Measurements from ENCODE around the gene XDH. TPM values are rescaled to one million over a fixed set of nuclear protein-coding genes. Genes with fewer than 3 reads are reported as not detected.

The XDH gene
- 5.0 and 7.5 TPM in 2 replicates for total RNA-seq (ENCODE audit: low replicate concordance)

- Histone ChIP-seq H3K36me3 (no peaks in the 10 kb centered on the region), H3K4me1 (no peaks in the 10 kb centered on the region), H3K27ac (no peak within 1 kb of the TSS), H4K20me1 (ENCODE audit: low read depth) (no peaks in the 10 kb centered on the region), H2AFZ (replicated peaks) (no peak within 1 kb of the TSS), H3K9me3 (ENCODE audit: low read depth) (peaks cover 10% of the 10 kb centered on the region), H3K9ac (no peak within 1 kb of the TSS), H3K4me2 (no peak within 1 kb of the TSS), H3F3A (ENCODE audit: low read depth) (no peaks in the 10 kb centered on the region), H3K79me2 (ENCODE audit: low read depth) (no peaks in the 10 kb centered on the region), H3K4me3 (no peak within 1 kb of the TSS), H3K27me3 (no peaks in the 10 kb centered on the region)
- Mint-ChIP-seq H3K9me3 (peaks cover 9% of the 10 kb centered on the region), H3K36me3 (no peaks in the 10 kb centered on the region), H3K4me3 (no peak within 1 kb of the TSS), H3K27me3 (ENCODE audit: insufficient read depth, low read depth) (no peaks in the 10 kb centered on the region), H3K27ac (no peak within 1 kb of the TSS), H3K4me1 (no peaks in the 10 kb centered on the region)
- DNase-seq (ENCODE audit: low spot score): no peak
- TF ChIP-seq EZH2 (IDR thresholded peaks at IDR 0.05) (no peak), EZH2phosphoT487 (IDR thresholded peaks at IDR 0.05) (no peak), CTCF (IDR thresholded peaks at IDR 0.05) (no peak)
Observed at GRCh38 chr2:31414601-31415241, at the start of gene XDH. XDH (minus strand) TSS chr2:31414742; CDS start chr2:31414666, 76 bp downstream.

- H3K27me3 ChIP-seq: no peaks in the 10 kb centered on the region
- no peaks in the 10 kb centered on the region for H3K27me3 Mint-ChIP-seq (ENCODE audit: insufficient read depth, low read depth)
- no peaks in the 10 kb centered on the region for H3K9me3 Mint-ChIP-seq
- H3K9me3 ChIP-seq (ENCODE audit: low read depth): peaks cover 6% of the 10 kb centered on the region
- peaks cover 10% of the 10 kb centered on the region for H3K4me1 ChIP-seq
- no peak overlapping the region for H2AFZ ChIP-seq (replicated peaks)
- H3K27ac ChIP-seq: no peak overlapping the region
- H3K4me2 ChIP-seq: no peak overlapping the region
- no peaks in the 10 kb centered on the region for H3F3A ChIP-seq (ENCODE audit: low read depth)
- no peaks in the 10 kb centered on the region for H3K79me2 ChIP-seq (ENCODE audit: low read depth)
- no peaks in the 10 kb centered on the region for H3K36me3 Mint-ChIP-seq
- H4K20me1 ChIP-seq (ENCODE audit: low read depth): no peaks in the 10 kb centered on the region
- no peaks in the 10 kb centered on the region for H3K4me1 Mint-ChIP-seq
- H3K9ac ChIP-seq: no peak overlapping the region
- H3K27ac Mint-ChIP-seq: no peak overlapping the region
- H3K36me3 ChIP-seq: no peaks in the 10 kb centered on the region
- H3K4me3 Mint-ChIP-seq: no peak overlapping the region
- H3K4me3 ChIP-seq: no peak overlapping the region
- no peak for DNase-seq (ENCODE audit: low spot score)
- TF ChIP-seq EZH2phosphoT487 (IDR thresholded peaks at IDR 0.05): no peak
- TF ChIP-seq EZH2 (IDR thresholded peaks at IDR 0.05): no peak
- no peak for TF ChIP-seq CTCF (IDR thresholded peaks at IDR 0.05)
Observed at GRCh38 chr2:31457651-31458050, 43.1 kb upstream of the XDH start.

- Histone ChIP-seq H3K4me1 (no peaks in the 10 kb centered on the region), H3K36me3 (no peaks in the 10 kb centered on the region), H3F3A (ENCODE audit: low read depth) (no peaks in the 10 kb centered on the region), H3K9ac (no peak overlapping the region), H3K4me2 (no peak overlapping the region), H3K4me3 (no peak overlapping the region), H2AFZ (replicated peaks) (no peak overlapping the region), H3K9me3 (ENCODE audit: low read depth) (no peaks in the 10 kb centered on the region), H3K79me2 (ENCODE audit: low read depth) (no peaks in the 10 kb centered on the region), H3K27ac (no peak overlapping the region), H3K27me3 (no peaks in the 10 kb centered on the region), H4K20me1 (ENCODE audit: low read depth) (no peaks in the 10 kb centered on the region)
- no peak for TF ChIP-seq EZH2 (IDR thresholded peaks at IDR 0.05)
- TF ChIP-seq CTCF (IDR thresholded peaks at IDR 0.05): no peak
- no peak for TF ChIP-seq EZH2phosphoT487 (IDR thresholded peaks at IDR 0.05)
- no peaks in the 10 kb centered on the region for H3K27me3 Mint-ChIP-seq (ENCODE audit: insufficient read depth, low read depth)
- H3K4me3 Mint-ChIP-seq: no peak overlapping the region
- H3K4me1 Mint-ChIP-seq: no peaks in the 10 kb centered on the region
- H3K36me3 Mint-ChIP-seq: no peaks in the 10 kb centered on the region
- no peak for DNase-seq (ENCODE audit: low spot score)
- no peak overlapping the region for H3K27ac Mint-ChIP-seq
- H3K9me3 Mint-ChIP-seq: peaks cover 7% of the 10 kb centered on the region
Observed at GRCh38 chr2:31446848-31447247, 32.3 kb upstream of the XDH start.
